A549 treated with dexamethasone at 1 μM for 4 hours (cell line): ENCODE results near the gene TMEM167B. TPM values are rescaled to one million over a fixed set of nuclear protein-coding genes. Genes with fewer than 3 reads are reported as not detected.

ENCODE experiments used
- total RNA-seq: library from RNA; stranded (reverse); fragments of 200-300 nt; extraction: Qiagen RNA extraction; gene quantifications from 5 replicates; pipeline ENCODE4 v1.2.3, GENCODE V29; 2022

The TMEM167B gene
- 8.1 to 11.2 TPM (median 9.6 TPM) in 5 replicates for total RNA-seq

GRCh38 chr1:109090196-109091077 lies at the start of gene TMEM167B:
Gene TMEM167B, plus strand, starts transcription at chr1:109090764. Its CDS starts 109 bp downstream, at chr1:109090873.

DNA sequence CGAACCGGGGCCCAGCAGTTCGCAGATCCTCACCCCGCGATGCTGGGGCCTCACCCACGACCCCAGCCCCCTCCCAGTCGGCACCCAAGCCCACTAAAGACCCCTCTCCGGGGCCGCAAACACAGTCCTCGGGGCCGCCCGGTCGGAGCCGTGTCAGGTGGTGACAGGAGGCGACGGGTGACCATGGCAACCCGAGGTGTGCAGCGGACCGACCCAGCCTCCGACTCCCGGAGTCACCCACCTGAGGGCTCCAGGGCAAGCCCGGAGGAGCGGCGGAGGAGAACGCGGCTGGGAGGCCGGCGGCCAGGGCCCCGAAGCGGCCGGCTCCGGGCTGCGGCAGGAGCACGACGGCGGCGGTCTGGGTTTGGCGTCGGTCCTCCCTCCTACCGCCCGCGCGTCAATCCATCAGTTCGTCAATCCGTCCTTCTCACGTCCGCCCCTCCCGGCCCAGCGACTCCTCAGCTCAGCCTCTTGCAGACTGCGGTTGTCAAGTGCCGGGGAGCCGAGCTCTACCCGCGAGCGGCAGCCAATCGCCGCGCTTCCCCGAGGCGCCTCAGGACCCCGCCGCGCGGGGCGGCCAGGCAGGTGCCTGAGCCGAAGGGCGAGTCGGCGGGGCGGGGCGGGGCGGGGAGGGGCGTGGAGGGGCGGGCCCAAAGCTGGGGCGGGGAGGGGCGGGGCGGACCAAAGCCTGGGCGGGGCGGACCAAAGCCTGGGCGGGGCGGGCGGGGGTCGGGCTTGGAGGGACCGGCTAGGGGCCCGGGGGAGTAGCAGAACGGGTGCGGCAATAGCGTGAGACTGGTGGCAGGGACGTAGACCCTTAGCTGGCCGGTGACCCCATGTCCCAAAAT lies 48.7 kb upstream of the TMEM167B start, which contains the start of gene WDR47:
WDR47 (minus strand) TSS at position 482 of the 848 bp plus-strand sequence. CDS start 18,590 bp downstream, outside the sequence.

DNA sequence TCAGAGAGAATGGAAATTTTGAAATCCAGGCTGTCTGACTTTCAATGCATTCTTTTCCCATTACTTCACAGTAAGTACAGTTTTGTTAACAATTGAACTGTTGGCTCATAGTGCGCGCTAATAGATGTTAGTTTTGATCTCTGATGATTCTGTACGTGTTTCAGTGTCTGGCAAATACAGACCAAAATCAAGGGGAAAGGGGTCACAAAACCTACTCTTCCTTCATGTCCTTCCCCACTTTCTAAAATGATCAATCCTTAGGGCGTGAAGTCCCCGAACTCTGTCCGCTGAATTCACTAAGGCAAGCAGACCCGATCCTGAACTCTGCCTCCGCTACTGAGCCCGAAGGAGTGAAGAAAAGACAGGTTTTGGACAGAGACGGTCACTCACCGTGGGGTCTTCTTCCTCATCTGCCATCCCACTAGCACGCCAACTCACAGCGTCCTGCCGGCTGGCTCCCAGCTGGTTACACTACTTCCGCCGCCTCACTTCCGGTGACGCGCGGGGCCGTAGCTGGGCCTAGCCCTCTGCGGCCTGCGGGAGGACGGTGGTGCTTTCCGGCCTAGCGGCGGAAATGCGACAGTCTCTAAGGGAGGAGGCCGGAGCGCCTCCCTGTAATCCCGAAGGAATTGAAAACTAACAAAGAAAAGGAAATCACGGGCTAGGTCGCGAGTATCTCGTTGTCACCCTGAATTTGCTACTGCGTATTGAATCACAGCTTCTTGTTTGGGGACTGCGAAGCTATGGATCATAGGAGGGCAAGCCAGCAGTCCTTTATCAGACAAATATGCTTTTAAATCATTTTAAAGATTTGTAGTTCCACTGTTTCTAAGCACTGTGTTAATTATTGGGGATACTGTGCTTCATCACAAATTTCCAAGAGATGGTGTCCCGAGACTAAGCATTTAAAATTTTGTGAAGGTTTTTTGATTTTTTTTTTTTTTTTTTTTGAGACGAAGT lies 14.8 kb upstream of the TMEM167B start, which contains the start of gene TAF13:
TAF13 (minus strand) TSS at position 473 of the 960 bp plus-strand sequence; CDS start at position 417, 56 bp downstream.

DNA sequence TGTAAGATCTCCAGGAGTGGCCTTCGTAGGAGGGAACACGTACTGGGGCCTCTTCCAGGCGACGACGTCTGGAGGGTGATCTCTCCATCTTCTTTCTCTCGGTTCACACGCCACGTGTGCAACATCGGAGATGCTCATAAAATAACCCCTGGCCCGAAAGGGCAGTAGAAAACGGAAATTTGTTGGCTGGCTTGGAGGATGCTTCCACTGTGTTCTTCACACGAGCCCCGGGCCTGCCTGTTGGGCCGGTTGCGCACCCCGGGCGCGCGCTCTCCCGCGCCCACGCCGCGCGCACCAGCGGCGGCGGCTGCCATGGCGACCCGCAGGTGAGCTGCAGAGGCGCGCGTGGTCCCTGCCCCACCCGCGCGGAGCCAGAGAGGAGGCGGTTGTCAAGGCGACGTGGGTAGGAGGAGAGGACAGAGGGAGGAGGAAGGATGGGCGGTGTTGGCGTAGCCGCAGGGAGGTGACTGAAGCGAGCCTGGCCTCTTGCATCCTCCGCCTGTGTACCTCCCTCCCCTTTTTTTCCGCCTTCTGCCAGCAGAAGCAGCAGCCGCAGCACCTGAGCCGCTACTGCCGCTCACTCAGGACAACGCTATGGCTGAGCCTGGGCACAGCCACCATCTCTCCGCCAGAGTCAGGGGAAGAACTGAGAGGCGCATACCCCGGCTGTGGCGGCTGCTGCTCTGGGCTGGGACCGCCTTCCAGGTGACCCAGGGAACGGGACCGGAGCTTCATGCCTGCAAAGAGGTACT lies 23.2 kb downstream of the TMEM167B start, which contains the start of gene ELAPOR1:
ELAPOR1 (plus strand) TSS at position 526 of the 752 bp plus-strand sequence; CDS start at position 595, 69 bp downstream.

Other genes starting within 250 kb of the TMEM167B start
- 1.3 to 1.8 TPM (median 1.7 TPM) in 5 replicates for gene AKNAD1, start 233.7 kb upstream of the TMEM167B start, total RNA-seq
- 22.3 to 26.5 TPM (median 25.3 TPM) in 5 replicates for gene GPSM2, start 213.8 kb upstream of the TMEM167B start, total RNA-seq
- gene CLCC1, start 127.3 kb upstream of the TMEM167B start, total RNA-seq: 13.9 to 19.3 TPM (median 18.4 TPM) in 5 replicates
- gene WDR47, start 48.7 kb upstream of the TMEM167B start, total RNA-seq: 6.9 to 10.0 TPM (median 8.5 TPM) in 5 replicates
- 25.3 to 35.0 TPM (median 29.9 TPM) in 5 replicates for gene TAF13, start 14.8 kb upstream of the TMEM167B start, total RNA-seq
- gene ELAPOR1, start 23.4 kb downstream of the TMEM167B start, total RNA-seq: 0.26 to 0.75 TPM (median 0.33 TPM) in 5 replicates
- gene SARS1, start 123.2 kb downstream of the TMEM167B start, total RNA-seq: 95.3 to 100 TPM (median 97.7 TPM) in 5 replicates
- 2.9 to 5.6 TPM (median 5.2 TPM) in 5 replicates for gene CELSR2, start 158.8 kb downstream of the TMEM167B start, total RNA-seq
- 16.6 to 22.7 TPM (median 20.9 TPM) in 5 replicates for gene PSRC1, start 192.4 kb downstream of the TMEM167B start, total RNA-seq
- gene MYBPHL, start 216.2 kb downstream of the TMEM167B start, total RNA-seq: 0.09 to 0.12 TPM in 2 of 5 replicates, not detected in the others